Pancreas (tissue), 10 donors: ENCODE data around the gene POLR2F. TPM values are rescaled to one million over a fixed set of nuclear protein-coding genes. Genes with fewer than 3 reads are reported as not detected.
A peak's percentile ranks its signal among the peaks of the same experiment; 100 is the strongest.
"Not testable (repeated sequence)": the region's sequence is repeated elsewhere in the genome, so short reads cannot be mapped to it uniquely, and the experiment has no call there.

Experiments
- ATAC-seq, 4 donors: fragments of 200-7000 bp; cut with Tn5 transposase; one replicate each; pipeline versions ENCODE4 v1.8.0 to v1.9.1; 2020; ENCODE audit warnings: mild to moderate bottlenecking in 4 of 4, moderate library complexity in 4 of 4
- DNase-seq, 6 donors: peaks; one replicate each; pipeline ENCODE4 v3.0.0-alpha.2; 2020
- FAIRE-seq: peaks from 2 replicates; lab custom pipeline; 2012; peaks lifted over from hg19 to GRCh38; lab: Jason Lieb, UNC
- H3K27ac ChIP-seq, 4 donors: fragments of 200-600 bp; sonication (generic); 1 replicate in 3 of 4; 2 replicates in 1 of 4; pipeline versions ENCODE4 v1.5.0 to v1.8.0; 2020
- H3K27me3 ChIP-seq, 4 donors: fragments of 200-600 bp; one replicate each; pipeline ENCODE4 v1.8.0; 2021
- H3K36me3 ChIP-seq, 3 donors: fragments of 200-600 bp; sonication (generic) in 1 of 3; one replicate each; pipeline versions ENCODE4 v1.5.0 to v1.8.0; 2020 to 2021
- H3K4me1 ChIP-seq, 3 donors: fragments of 200-600 bp; one replicate each; pipeline ENCODE4 v1.8.0; 2021
- H3K4me3 ChIP-seq, 4 donors: fragments of 200-600 bp; sonication (generic) in 2 of 4; one replicate each; pipeline versions ENCODE4 v1.5.0 to v1.8.0; 2020 to 2021
- H3K9me3 ChIP-seq, 4 donors: fragments of 200-600 bp; one replicate each; pipeline ENCODE4 v1.8.0; 2021
- CTCF ChIP-seq, 4 donors: fragments of 200-600 bp; sonication (generic) in 3 of 4; IDR thresholded peaks; one replicate each; pipeline versions ENCODE4 v1.5.0 to v1.8.0; 2021; ENCODE audit warnings: antibody characterized with exemption in 4 of 4
- WGBS, 2 donors: extraction: QIAGEN DNeasy Blood & Tissue Kit; methylation state at CpG; one replicate each; pipeline ENCODE4 v1.1.7; 2013; 5-methylcytosine and 5-hydroxymethylcytosine counted together
- intact Hi-C, 3 donors: fragments of 100-400 bp; cut with DNase I; formaldehyde crosslinking; loops; one replicate each; pipeline versions ENCODE4 v1.11.1 to v1.14.2; 2022
- polyA plus RNA-seq, 2 donors: library from polyadenylated mRNA; stranded (reverse); fragments of 200-250 nt; gene quantifications; one replicate each; pipeline ENCODE4 v1.2.3, GENCODE V29; 2013
- total RNA-seq, 6 donors: library from RNA; stranded (reverse); fragmentation: NEBNext Ultra II Directional in 4 of 6; extraction: Animal tissue kit (Norgen Biotek cat#: 25700) in 4 of 6; gene quantifications; one replicate each; pipeline versions ENCODE4 v1.2.1 to v1.2.4, GENCODE V29; 2021 to 2023
- donor health status: healthy with polysubstance abuse.
- donor health status: DM: no; HTN: no; CAD: no; lungs with moderate emphysema.
- donor health status: DM: no; HTN: no; CAD: no.
- donor health status: control.
- donor health status: control.
- donor health status: Bipolar disorder and iron deficiency.
- donor health status: DM: yes; HTN: yes; CAD: no.
- donor health status: DM: no; HTN: no; CAD: no.
- donor health status: DM: no; HTN: no; CAD: no.
- donor health status: DM: yes; HTN: yes; CAD: no.

The POLR2F gene
- total and polyA plus RNA-seq, 8 donors: 21.2 to 74.5 (median 29.3) TPM

GRCh38 chr22:37954686-37955085 lies 1.2 kb downstream of the POLR2F start:
- peaks cover 0 to 20% (median 0%) of the 10 kb centered on the region in 3 donors for H3K36me3 ChIP-seq
- FAIRE-seq: no peak
- no peaks in the 10 kb centered on the region for H3K9me3 ChIP-seq
- ATAC-seq: no peak
- intact Hi-C loops: no loop called here
- H3K4me1 ChIP-seq: peaks cover 0 to 14% (median 7%) of the 10 kb centered on the region in 3 donors
- no peak overlapping the region for H3K27ac ChIP-seq
- peak overlapping the region in 1 of 4 donors; percentile 92 for H3K4me3 ChIP-seq
- no peak for TF ChIP-seq CTCF (IDR thresholded peaks at IDR 0.05)
- no peak for DNase-seq
- WGBS, 2 donors: 34 to 39% methylated on average over 4 of the region's 4 CpGs
- no peaks in the 10 kb centered on the region for H3K27me3 ChIP-seq

- 73 to 74% methylated on average over 15 of the region's 15 CpGs for WGBS, 2 donors
- H3K9me3 ChIP-seq, DNase-seq, ATAC-seq, H3K27ac ChIP-seq, intact Hi-C loops, H3K4me3 ChIP-seq, FAIRE-seq, H3K27me3 ChIP-seq: not testable (repeated sequence)
- peaks cover 0 to 14% (median 7%) of the 10 kb centered on the region in 3 donors for H3K4me1 ChIP-seq
- H3K36me3 ChIP-seq: peaks cover 0 to 29% (median 0%) of the 10 kb centered on the region in 3 donors
Measured at GRCh38 chr22:37955825-37956397, 2.4 kb downstream of the POLR2F start.

GRCh38 chr22:37957232-37957631 lies 3.7 kb downstream of the POLR2F start:
- ATAC-seq: no peak

GRCh38 chr22:37959231-37959825 lies 5.8 kb downstream of the POLR2F start:
- intact Hi-C loops: no loop called here
- Histone ChIP-seq H3K9me3 (no peaks in the 10 kb centered on the region), H3K36me3 (peaks cover 0 to 29% (median 4%) of the 10 kb centered on the region in 3 donors), H3K27me3 (no peaks in the 10 kb centered on the region), H3K27ac (no peak overlapping the region), H3K4me3 (no peak overlapping the region), H3K4me1 (peaks cover 0 to 8% (median 0%) of the 10 kb centered on the region in 3 donors)
- no peak for FAIRE-seq
- WGBS, 2 donors: 94 to 96% methylated on average over 18 of the region's 18 CpGs
- ATAC-seq: no peak
- no peak for TF ChIP-seq CTCF (IDR thresholded peaks at IDR 0.05)
- DNase-seq: no peak

More at GRCh38 chr22:37957232-37957631, 3.7 kb downstream of the POLR2F start:
- Histone ChIP-seq H3K4me3 (no peak overlapping the region), H3K27me3 (no peaks in the 10 kb centered on the region), H3K4me1 (peaks cover 0 to 14% (median 7%) of the 10 kb centered on the region in 3 donors), H3K36me3 (peaks cover 0 to 29% (median under 1%) of the 10 kb centered on the region in 3 donors), H3K27ac (no peak overlapping the region), H3K9me3 (no peaks in the 10 kb centered on the region)
- 72 to 76% methylated on average over 4 of the region's 4 CpGs for WGBS, 2 donors
- DNase-seq: no peak
- intact Hi-C loops: no loop called here
- TF ChIP-seq CTCF (IDR thresholded peaks at IDR 0.05): no peak
- no peak for FAIRE-seq

- 96 to 100% methylated on average over 4 of the region's 4 CpGs for WGBS, 2 donors
- H3K36me3 ChIP-seq: peaks cover 0 to 29% (median 4%) of the 10 kb centered on the region in 3 donors
- no peak for TF ChIP-seq CTCF (IDR thresholded peaks at IDR 0.05)
Measured at GRCh38 chr22:37961062-37961461, 7.6 kb downstream of the POLR2F start.

More at GRCh38 chr22:37961062-37961461, 7.6 kb downstream of the POLR2F start:
- DNase-seq (no peak), FAIRE-seq (no peak), ATAC-seq (no peak)
- intact Hi-C loops: loop anchor here in 2 of 3 donors (10.0 kb wide), 1 partner anchor 146 kb away; no protein-coding TSS in a partner anchor
- Histone ChIP-seq H3K27ac (no peak overlapping the region), H3K27me3 (no peaks in the 10 kb centered on the region), H3K4me3 (no peak overlapping the region), H3K9me3 (no peaks in the 10 kb centered on the region), H3K4me1 (no peaks in the 10 kb centered on the region)
